MCF 10A (cell line): ENCODE measurements around the gene NTRK2. TPM values are rescaled to one million over a fixed set of nuclear protein-coding genes. Genes with fewer than 3 reads are reported as not detected.

Experiments
- BruUV-seq: library from RNA; stranded (reverse); fragments of 400-500 nt; replicated peaks from 2 replicates; lab custom pipeline; 2021; lab: Mats Ljungman, UMichigan
- CTCF ChIA-PET: fragments of 300-600 bp; sonication (Branson Sonifier 250); formaldehyde crosslinking; extraction: SDS; loops from one replicate; lab custom pipeline; 2021; ENCODE audit warnings: antibody characterized with exemption, inconsistent platforms; lab: Yijun Ruan, JAX
- POLR2A ChIA-PET: fragments of 300-600, 350-650 bp; sonication (Branson Sonifier 250); formaldehyde crosslinking; extraction: SDS; loops from one replicate; lab custom pipeline; 2020; ENCODE audit warnings: antibody characterized with exemption, inconsistent platforms; lab: Yijun Ruan, JAX
- DNase-seq: peaks from one replicate; pipeline ENCODE4 v3.0.0-alpha.2; 2018; ENCODE audit not compliant: unreplicated experiment
- H3K27ac Mint-ChIP-seq: one replicate; pipeline ENCODE4 v1.8.0; 2022; ENCODE audit warnings: mild to moderate bottlenecking, low read depth, mixed read lengths; ENCODE audit not compliant: unreplicated experiment
- H3K27me3 Mint-ChIP-seq: one replicate; pipeline ENCODE4 v1.8.0; 2022; ENCODE audit warnings: mixed read lengths; ENCODE audit not compliant: insufficient read depth, unreplicated experiment
- H3K36me3 Mint-ChIP-seq: one replicate; pipeline ENCODE4 v1.8.0; 2022; ENCODE audit warnings: mild to moderate bottlenecking, moderate library complexity, mixed read lengths; ENCODE audit not compliant: insufficient read depth, unreplicated experiment
- H3K4me1 Mint-ChIP-seq: one replicate; pipeline ENCODE4 v1.8.0; 2022; ENCODE audit warnings: mixed read lengths; ENCODE audit not compliant: insufficient read depth, unreplicated experiment
- H3K4me3 Mint-ChIP-seq: one replicate; pipeline ENCODE4 v1.8.0; 2022; ENCODE audit warnings: mild to moderate bottlenecking, moderate library complexity, mixed read lengths; ENCODE audit not compliant: unreplicated experiment
- H3K9me3 Mint-ChIP-seq: one replicate; pipeline ENCODE4 v1.8.0; 2022; ENCODE audit warnings: mixed read lengths; ENCODE audit not compliant: unreplicated experiment
- intact Hi-C: fragments of 100-400 bp; cut with micrococcal nuclease; formaldehyde crosslinking; loops from 2 replicates; pipeline ENCODE4 v1.14.1; 2022
- total RNA-seq: library from RNA; stranded (reverse); gene quantifications from 2 replicates; pipeline ENCODE4 v1.2.3, GENCODE V29; 2022
- TF ChIP-seq, protein P1 (sequence below): fragments of 200-600 bp; IDR thresholded peaks from one replicate; pipeline ENCODE4 v1.8.0; 2022; ENCODE audit warnings: antibody characterized with exemption, mild to moderate bottlenecking; ENCODE audit not compliant: unreplicated experiment

The NTRK2 gene
- total RNA-seq, 1 experiment from 2014 or later: not detected

DNA sequence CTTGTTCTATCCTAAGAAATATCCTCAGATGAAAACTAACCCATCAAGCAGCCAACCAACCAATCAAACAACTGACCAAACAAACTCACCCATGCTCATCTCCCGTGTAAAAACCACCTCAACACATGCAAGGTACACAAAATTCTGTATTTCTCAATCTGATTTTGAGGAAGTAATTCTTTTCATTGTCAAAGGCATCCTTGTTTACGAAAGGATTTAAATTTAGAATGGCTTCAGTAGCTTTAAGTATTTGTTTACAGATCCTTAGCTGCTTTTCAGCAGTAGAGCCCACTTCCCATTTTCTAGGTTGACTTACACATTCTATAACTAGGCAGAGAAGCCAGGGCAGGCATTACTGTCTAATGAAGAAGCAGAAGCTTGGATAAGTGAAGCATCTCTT lies 78.6 kb downstream of the NTRK2 start:
- H3K9me3 Mint-ChIP-seq: no peaks in the 10 kb centered on the region
- no peak overlapping the region for H3K27ac Mint-ChIP-seq
- ChIA-PET CTCF (no interaction called here), POLR2A (interaction anchor here (1.4 kb wide), 1 partner anchor 11 kb away, joined by 5 read pairs; no protein-coding TSS in a partner anchor)
- peaks cover 28% of the 10 kb centered on the region for H3K4me1 Mint-ChIP-seq
- TF ChIP-seq, protein P1, sequence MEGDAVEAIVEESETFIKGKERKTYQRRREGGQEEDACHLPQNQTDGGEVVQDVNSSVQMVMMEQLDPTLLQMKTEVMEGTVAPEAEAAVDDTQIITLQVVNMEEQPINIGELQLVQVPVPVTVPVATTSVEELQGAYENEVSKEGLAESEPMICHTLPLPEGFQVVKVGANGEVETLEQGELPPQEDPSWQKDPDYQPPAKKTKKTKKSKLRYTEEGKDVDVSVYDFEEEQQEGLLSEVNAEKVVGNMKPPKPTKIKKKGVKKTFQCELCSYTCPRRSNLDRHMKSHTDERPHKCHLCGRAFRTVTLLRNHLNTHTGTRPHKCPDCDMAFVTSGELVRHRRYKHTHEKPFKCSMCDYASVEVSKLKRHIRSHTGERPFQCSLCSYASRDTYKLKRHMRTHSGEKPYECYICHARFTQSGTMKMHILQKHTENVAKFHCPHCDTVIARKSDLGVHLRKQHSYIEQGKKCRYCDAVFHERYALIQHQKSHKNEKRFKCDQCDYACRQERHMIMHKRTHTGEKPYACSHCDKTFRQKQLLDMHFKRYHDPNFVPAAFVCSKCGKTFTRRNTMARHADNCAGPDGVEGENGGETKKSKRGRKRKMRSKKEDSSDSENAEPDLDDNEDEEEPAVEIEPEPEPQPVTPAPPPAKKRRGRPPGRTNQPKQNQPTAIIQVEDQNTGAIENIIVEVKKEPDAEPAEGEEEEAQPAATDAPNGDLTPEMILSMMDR: no peak
- no TSS peak for BruUV-seq
- no peak for DNase-seq
- no peaks in the 10 kb centered on the region for H3K36me3 Mint-ChIP-seq
- no peak overlapping the region for H3K4me3 Mint-ChIP-seq
- H3K27me3 Mint-ChIP-seq: no peaks in the 10 kb centered on the region
- intact Hi-C loops: no loop called here

DNA sequence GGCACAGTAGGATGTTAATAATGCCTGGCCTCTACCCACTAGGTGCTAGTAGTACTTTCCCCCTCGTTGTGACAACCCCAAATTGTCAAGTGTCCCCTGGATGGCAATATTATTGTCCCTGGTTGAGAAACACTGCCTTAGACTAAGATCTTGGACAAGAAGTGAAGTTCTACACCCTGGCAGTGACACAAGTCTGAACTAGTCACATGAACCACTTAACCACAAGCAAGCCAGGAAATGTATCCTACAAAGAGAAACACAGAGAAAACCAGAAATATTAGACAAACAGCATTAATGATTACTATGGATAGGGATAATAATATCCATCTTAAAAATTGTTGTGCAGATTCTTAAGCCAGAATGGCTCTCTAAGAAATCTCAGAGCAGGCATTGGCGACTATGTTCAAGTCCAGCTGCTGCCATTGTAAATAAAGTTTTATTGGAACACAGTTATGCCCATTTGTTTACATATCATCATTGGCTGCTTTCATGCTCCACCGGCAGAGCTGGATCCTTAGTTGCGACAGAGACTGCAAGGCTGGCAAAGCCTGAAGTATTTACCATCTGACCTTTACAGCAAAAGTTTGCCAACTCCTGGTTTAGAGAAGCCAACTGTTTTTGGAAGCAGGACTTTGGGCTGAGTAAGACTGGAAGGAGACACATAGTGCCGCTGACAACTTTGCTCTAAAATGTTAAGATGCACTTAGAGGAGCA lies 80.8 kb downstream of the NTRK2 start:
- ChIA-PET CTCF (interaction anchor here (0.6 to 1.4 kb wide), 2 partner anchors 31 to 508 kb away, joined by 3 to 4 read pairs; no protein-coding TSS in a partner anchor), POLR2A (no interaction called here)
- TF ChIP-seq, protein P1: no peak
- Mint-ChIP-seq H3K4me1 (peaks cover 28% of the 10 kb centered on the region), H3K9me3 (no peaks in the 10 kb centered on the region), H3K36me3 (no peaks in the 10 kb centered on the region), H3K27ac (no peak overlapping the region), H3K4me3 (no peak overlapping the region), H3K27me3 (no peaks in the 10 kb centered on the region)
- intact Hi-C loops: no loop called here
- no TSS peak for BruUV-seq
- peak; percentile 61 for DNase-seq

DNA sequence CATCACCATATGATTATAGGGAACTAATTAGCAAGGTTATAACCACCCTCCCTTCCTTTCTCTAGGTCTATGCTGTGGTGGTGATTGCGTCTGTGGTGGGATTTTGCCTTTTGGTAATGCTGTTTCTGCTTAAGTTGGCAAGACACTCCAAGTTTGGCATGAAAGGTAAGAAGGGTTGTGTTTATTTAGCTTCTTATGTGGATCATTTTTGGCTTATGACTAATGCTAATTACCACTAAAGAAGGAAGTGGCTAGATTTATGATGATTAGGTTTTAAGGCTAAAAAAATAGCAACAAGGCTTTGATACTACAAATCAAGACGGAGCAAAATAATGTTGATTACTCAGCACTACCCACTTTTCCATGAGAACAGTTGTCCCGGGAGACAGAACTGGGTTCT lies 82.4 kb downstream of the NTRK2 start:
- Mint-ChIP-seq H3K27me3 (no peaks in the 10 kb centered on the region), H3K4me3 (no peak overlapping the region), H3K36me3 (no peaks in the 10 kb centered on the region), H3K4me1 (peaks cover 28% of the 10 kb centered on the region), H3K9me3 (no peaks in the 10 kb centered on the region), H3K27ac (peak overlapping the region; percentile 16)
- CTCF ChIA-PET: interaction anchor here (1.0 kb wide), 1 partner anchor 506 kb away, joined by 3 read pairs; no protein-coding TSS in a partner anchor
- TF ChIP-seq, protein P1: no peak
- peak; percentile 14 for DNase-seq
- intact Hi-C loops: no loop called here
- BruUV-seq: no TSS peak
- POLR2A ChIA-PET: interaction anchor here (1.0 kb wide), 1 partner anchor 197 kb away, joined by 3 read pairs; no protein-coding TSS in a partner anchor

DNA sequence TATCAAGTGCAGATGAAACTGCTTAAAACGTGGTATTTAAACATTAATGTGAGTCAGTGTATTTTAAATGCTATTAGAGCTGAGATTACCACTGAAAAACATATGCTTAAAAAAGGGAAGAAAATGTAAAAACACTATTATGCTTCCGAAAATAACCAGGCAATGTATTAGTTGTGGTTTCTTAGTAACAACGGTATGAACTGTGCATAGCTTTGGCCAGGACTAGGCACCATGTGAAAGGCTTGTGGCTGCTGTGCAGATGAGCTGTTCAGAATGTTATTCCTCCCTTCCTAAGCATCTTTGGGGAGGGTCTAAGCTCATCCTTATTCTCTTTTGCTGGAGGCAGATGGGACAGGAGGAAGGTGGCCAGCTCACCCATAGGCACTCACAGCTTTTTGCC lies 84.9 kb downstream of the NTRK2 start:
- TF ChIP-seq, protein P1: no peak
- POLR2A ChIA-PET: no interaction called here
- CTCF ChIA-PET: interaction anchor here (0.6 to 1.4 kb wide), 3 partner anchors 10 to 358 kb away, joined by 3 to 5 read pairs (median 4); no protein-coding TSS in a partner anchor
- BruUV-seq: no TSS peak
- intact Hi-C loops: no loop called here
- H3K27ac Mint-ChIP-seq: no peak overlapping the region
- H3K4me1 Mint-ChIP-seq: peaks cover 34% of the 10 kb centered on the region
- no peaks in the 10 kb centered on the region for H3K27me3 Mint-ChIP-seq
- no peaks in the 10 kb centered on the region for H3K9me3 Mint-ChIP-seq
- H3K36me3 Mint-ChIP-seq: no peaks in the 10 kb centered on the region
- no peak overlapping the region for H3K4me3 Mint-ChIP-seq
- DNase-seq: no peak
